Measurements from ENCODE around the gene CXCL1. TPM values are rescaled to one million over a fixed set of nuclear protein-coding genes. Genes with fewer than 3 reads are reported as not detected.
A peak's percentile ranks its signal among the peaks of the same experiment; 100 is the strongest.

The CXCL1 gene
- total and polyA plus RNA-seq, 7 donors: 0.26 to 4.2 (median 1.6) TPM

- H3K27ac ChIP-seq: no peak overlapping the region
- intact Hi-C loops (cut with DNase I): no loop called here
- no peaks in the 10 kb centered on the region for H3K36me3 ChIP-seq (ENCODE audit: insufficient read depth in 1 of 2, low read depth in 1 of 2)
- no peak for ATAC-seq
- no peak for TF ChIP-seq CTCF (IDR thresholded peaks at IDR 0.05)
- H3K4me1 ChIP-seq: no peaks in the 10 kb centered on the region
- H3K27me3 ChIP-seq (ENCODE audit: insufficient read depth in 3 of 3, low read length in 2 of 3): no peaks in the 10 kb centered on the region
- no peak overlapping the region for H3K4me3 ChIP-seq
- no peaks in the 10 kb centered on the region for H3K9me3 ChIP-seq
- DNase-seq: no peak
- WGBS, 3 donors: 52 to 73% (median 57%) methylated on average over 5 of the region's 5 CpGs
These were observed 31.8 kb downstream of the CXCL1 start for GRCh38 chr4:73901031-73901430.

- no peak for DNase-seq
- Histone ChIP-seq H3K4me3 (no peak overlapping the region), H3K27ac (no peak overlapping the region), H3K9me3 (no peaks in the 10 kb centered on the region), H3K4me1 (no peaks in the 10 kb centered on the region), H3K27me3 (ENCODE audit: insufficient read depth in 3 of 3, low read length in 2 of 3) (no peaks in the 10 kb centered on the region), H3K36me3 (ENCODE audit: insufficient read depth in 1 of 2, low read depth in 1 of 2) (no peaks in the 10 kb centered on the region)
- TF ChIP-seq CTCF (IDR thresholded peaks at IDR 0.05): no peak
- WGBS, 3 donors: 69 to 88% (median 81%) methylated on average over 1 of the region's 1 CpG
- intact Hi-C loops (cut with DNase I): no loop called here
- ATAC-seq: no peak
These were observed 32.9 kb downstream of the CXCL1 start for GRCh38 chr4:73902038-73902637.

GRCh38 chr4:73902817-73903547 is 33.8 kb downstream of the CXCL1 start:
- H3K9me3 ChIP-seq: no peaks in the 10 kb centered on the region
- H3K36me3 ChIP-seq (ENCODE audit: insufficient read depth in 1 of 2, low read depth in 1 of 2): no peaks in the 10 kb centered on the region
- no peak for DNase-seq
- WGBS, 3 donors: 51 to 60% (median 58%) methylated on average over 3 of the region's 3 CpGs
- H3K27ac ChIP-seq: no peak overlapping the region
- ATAC-seq: no peak
- no peaks in the 10 kb centered on the region for H3K4me1 ChIP-seq
- no peak overlapping the region for H3K4me3 ChIP-seq
- TF ChIP-seq CTCF (IDR thresholded peaks at IDR 0.05): no peak
- no peaks in the 10 kb centered on the region for H3K27me3 ChIP-seq (ENCODE audit: insufficient read depth in 3 of 3, low read length in 2 of 3)
- intact Hi-C loops (cut with DNase I): no loop called here

GRCh38 chr4:73904491-73904890 is 35.3 kb downstream of the CXCL1 start:
- DNase-seq: no peak
- H3K9me3 ChIP-seq: no peaks in the 10 kb centered on the region
- H3K36me3 ChIP-seq (ENCODE audit: insufficient read depth in 1 of 2, low read depth in 1 of 2): no peaks in the 10 kb centered on the region
- H3K4me1 ChIP-seq: no peaks in the 10 kb centered on the region
- intact Hi-C loops (cut with DNase I): no loop called here
- WGBS, 3 donors: 64 to 70% (median 65%) methylated on average over 4 of the region's 4 CpGs
- no peak overlapping the region for H3K4me3 ChIP-seq
- H3K27me3 ChIP-seq (ENCODE audit: insufficient read depth in 3 of 3, low read length in 2 of 3): no peaks in the 10 kb centered on the region
- peak in 1 of 4 donors; percentile 29 for ATAC-seq
- H3K27ac ChIP-seq: no peak overlapping the region
- no peak for TF ChIP-seq CTCF (IDR thresholded peaks at IDR 0.05)
